ENCODE data around the gene MMP7. TPM values are rescaled to one million over a fixed set of nuclear protein-coding genes. Genes with fewer than 3 reads are reported as not detected.
A peak's percentile ranks its signal among the peaks of the same experiment; 100 is the strongest.

MMP7 gene
- total RNA-seq, 4 donors from 2014 or later, result 1.1 TPM; not detected in 3

DNA sequence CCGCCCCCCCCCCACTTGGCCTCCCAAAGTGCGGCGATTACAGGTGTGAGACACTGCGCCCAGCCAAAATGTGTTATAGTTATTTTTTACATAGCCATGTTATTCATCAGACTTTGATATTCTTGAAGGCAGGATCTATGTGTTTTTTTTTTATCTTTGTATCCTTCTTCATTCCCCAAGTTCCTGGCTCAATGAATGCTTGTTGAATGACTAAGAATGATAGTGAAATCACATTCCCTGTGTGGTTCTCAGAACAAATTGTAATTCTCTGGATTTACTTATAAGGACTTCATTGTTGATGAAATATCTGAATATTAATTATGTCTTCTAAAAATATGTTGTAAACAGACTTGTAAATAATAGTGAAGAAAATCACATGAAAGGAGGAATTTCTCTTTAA is 33.5 kb downstream of the MMP7 start:
- Histone ChIP-seq H3K27me3 (no peaks in the 10 kb centered on the region), H3K4me1 (peaks cover 0 to 4% (median 0%) of the 10 kb centered on the region in 4 donors), H3K27ac (no peak overlapping the region), H3K36me3 (no peaks in the 10 kb centered on the region), H3K4me3 (no peak overlapping the region), H3K9me3 (no peaks in the 10 kb centered on the region)
- no peak for TF ChIP-seq POLR2A (IDR thresholded peaks at IDR 0.05)
- TF ChIP-seq, protein P1, sequence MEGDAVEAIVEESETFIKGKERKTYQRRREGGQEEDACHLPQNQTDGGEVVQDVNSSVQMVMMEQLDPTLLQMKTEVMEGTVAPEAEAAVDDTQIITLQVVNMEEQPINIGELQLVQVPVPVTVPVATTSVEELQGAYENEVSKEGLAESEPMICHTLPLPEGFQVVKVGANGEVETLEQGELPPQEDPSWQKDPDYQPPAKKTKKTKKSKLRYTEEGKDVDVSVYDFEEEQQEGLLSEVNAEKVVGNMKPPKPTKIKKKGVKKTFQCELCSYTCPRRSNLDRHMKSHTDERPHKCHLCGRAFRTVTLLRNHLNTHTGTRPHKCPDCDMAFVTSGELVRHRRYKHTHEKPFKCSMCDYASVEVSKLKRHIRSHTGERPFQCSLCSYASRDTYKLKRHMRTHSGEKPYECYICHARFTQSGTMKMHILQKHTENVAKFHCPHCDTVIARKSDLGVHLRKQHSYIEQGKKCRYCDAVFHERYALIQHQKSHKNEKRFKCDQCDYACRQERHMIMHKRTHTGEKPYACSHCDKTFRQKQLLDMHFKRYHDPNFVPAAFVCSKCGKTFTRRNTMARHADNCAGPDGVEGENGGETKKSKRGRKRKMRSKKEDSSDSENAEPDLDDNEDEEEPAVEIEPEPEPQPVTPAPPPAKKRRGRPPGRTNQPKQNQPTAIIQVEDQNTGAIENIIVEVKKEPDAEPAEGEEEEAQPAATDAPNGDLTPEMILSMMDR (IDR thresholded peaks at IDR 0.05), result no peak
- DNase-seq, result no peak

DNA sequence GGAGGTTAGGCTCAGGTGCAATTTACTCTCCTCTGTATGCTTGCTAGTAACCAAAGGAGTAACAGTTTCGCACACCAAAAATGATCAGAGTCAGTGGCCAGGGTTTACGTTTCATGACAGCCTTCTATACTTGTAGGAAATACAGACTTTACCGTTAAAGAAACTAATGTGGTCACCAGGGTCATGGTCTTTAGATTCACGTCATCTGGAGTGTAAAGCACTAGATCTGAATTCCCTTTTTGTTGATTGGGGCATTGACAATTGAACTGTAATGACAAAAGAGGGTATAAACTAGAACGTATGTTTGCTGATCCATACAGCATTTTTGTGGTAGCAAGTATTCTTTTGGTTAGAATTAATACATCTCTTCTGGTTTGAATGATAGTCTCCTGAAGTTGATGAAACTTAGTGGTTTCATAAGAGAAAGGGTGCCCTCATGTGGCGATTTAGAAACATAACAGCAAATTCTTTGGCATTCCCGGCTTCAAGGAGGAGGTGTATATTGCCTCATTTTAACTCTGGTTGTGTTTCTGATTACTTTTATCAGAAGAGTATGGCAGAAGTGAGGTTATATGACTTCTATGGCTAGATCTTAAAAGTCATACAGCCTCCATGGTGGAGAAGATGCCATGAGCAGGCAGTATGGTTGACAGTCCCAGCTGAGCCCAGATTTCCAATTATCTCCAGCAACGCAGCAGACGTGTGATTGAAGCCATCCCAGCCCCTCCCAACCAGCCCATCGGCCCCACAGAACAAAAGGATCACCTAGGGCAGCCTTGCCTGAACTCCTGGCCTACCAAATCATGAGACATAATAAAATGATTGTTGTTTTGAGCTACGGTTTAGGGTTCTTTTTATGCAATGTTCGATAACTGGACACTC is 35.1 kb downstream of the MMP7 start:
- TF ChIP-seq POLR2A (IDR thresholded peaks at IDR 0.05), result no peak
- TF ChIP-seq, protein P1 (IDR thresholded peaks at IDR 0.05), result peak; percentile 47 to 91 (median 78)
- Histone ChIP-seq H3K9me3 (no peaks in the 10 kb centered on the region), H3K4me1 (peaks cover 0 to 4% (median 0%) of the 10 kb centered on the region in 4 donors), H3K27me3 (no peaks in the 10 kb centered on the region), H3K4me3 (no peak overlapping the region), H3K27ac (no peak overlapping the region), H3K36me3 (no peaks in the 10 kb centered on the region)
- peak in 1 of 3 donors; percentile 67 for DNase-seq

DNA sequence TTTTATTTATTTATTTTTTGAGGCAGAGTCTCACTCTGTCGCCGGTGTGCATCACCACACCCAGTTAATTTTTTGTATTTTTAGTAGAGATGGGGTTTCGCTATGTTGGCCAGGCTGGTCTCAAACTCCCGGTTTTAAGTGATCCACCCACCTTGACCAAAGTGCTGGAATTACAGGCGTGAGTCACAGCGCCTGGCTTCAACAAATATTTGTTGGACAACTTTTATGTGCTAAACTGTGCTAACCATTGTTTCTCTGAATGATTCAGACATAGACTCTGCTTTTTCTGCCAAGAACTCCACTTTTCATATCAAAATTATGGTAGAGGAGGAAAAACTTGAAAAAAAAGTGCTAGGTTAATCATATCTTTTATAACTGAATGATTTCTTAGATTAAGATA is 36.3 kb downstream of the MMP7 start:
- H3K27ac ChIP-seq, result no peak overlapping the region
- no peaks in the 10 kb centered on the region for H3K9me3 ChIP-seq
- peaks cover 0 to 4% (median 0%) of the 10 kb centered on the region in 4 donors for H3K4me1 ChIP-seq
- no peaks in the 10 kb centered on the region for H3K27me3 ChIP-seq
- TF ChIP-seq, protein P1 (IDR thresholded peaks at IDR 0.05), result no peak
- no peak for TF ChIP-seq POLR2A (IDR thresholded peaks at IDR 0.05)
- no peaks in the 10 kb centered on the region for H3K36me3 ChIP-seq
- DNase-seq, result peak in 1 of 3 donors; percentile 67
- no peak overlapping the region for H3K4me3 ChIP-seq

DNA sequence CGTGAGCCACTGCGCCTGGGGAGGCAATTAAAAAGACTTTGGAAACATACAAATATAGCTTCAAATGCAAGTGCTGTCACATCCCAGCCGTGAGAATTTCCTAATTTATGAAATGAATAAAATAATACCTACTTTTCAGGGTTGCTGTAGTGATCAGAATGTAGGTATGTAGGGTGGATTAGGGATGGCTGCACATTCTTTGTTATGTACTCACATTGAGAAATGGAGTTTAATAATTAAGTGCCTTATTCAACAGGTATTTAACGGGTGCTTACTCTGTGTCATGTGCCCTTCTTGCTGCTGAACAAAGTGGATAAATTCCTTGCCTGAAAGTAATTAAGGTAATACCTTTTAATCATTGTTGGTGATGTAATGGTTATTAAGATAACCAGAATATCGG is 37.0 kb downstream of the MMP7 start:
- DNase-seq, result no peak
- H3K4me1 ChIP-seq, result peaks cover 0 to 4% (median 0%) of the 10 kb centered on the region in 4 donors
- H3K27me3 ChIP-seq, result no peaks in the 10 kb centered on the region
- H3K9me3 ChIP-seq, result no peaks in the 10 kb centered on the region
- H3K4me3 ChIP-seq, result no peak overlapping the region
- TF ChIP-seq POLR2A (IDR thresholded peaks at IDR 0.05), result no peak
- TF ChIP-seq, protein P1 (IDR thresholded peaks at IDR 0.05), result no peak
- no peak overlapping the region for H3K27ac ChIP-seq
- no peaks in the 10 kb centered on the region for H3K36me3 ChIP-seq

DNA sequence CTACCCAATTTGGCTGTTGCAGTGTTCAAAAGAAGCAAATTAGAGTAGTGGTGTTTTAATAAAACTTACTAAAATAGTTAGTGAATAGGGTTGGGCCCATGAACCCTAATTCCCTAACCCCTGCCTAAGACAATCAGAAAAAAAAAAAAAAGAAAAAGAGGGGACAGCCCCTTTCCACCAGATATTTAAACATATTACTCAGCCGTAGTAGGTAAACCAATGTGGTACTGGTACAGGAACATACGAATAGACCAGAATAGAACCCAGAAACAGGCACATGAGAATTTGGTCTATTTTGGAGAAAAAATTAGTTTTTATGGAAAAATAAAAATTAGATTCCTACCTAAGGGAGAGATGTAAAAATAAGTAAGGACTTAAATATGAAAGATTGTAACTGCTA is 38.6 kb downstream of the MMP7 start:
- no peaks in the 10 kb centered on the region for H3K27me3 ChIP-seq
- TF ChIP-seq, protein P1 (IDR thresholded peaks at IDR 0.05), result no peak
- no peak for TF ChIP-seq POLR2A (IDR thresholded peaks at IDR 0.05)
- H3K9me3 ChIP-seq, result no peaks in the 10 kb centered on the region
- peaks cover 0 to 4% (median 0%) of the 10 kb centered on the region in 4 donors for H3K4me1 ChIP-seq
- no peak for DNase-seq
- no peak overlapping the region for H3K4me3 ChIP-seq
- H3K27ac ChIP-seq, result no peak overlapping the region
- no peaks in the 10 kb centered on the region for H3K36me3 ChIP-seq

Measured in Peyer's patch (tissue), 4 donors.